ENCODE measurements around the gene HRG.

DNA sequence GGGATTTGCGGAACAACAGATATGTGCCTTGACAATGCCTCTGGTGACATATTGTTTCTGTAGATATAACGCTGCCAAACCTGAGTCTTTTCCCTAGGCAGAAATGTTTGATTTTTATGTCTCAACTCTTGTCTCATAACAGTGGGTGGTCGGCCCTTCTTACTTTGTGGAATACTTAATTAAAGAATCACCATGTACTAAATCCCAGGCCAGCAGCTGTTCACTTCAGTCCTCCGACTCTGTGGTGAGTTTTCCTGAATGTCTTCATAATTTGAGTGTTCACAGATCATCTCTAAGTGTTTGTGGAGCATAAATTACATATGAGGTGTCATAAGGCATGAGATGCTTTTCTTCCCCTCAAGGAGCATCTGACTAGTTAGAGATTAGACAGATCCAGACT, 19.7 kb upstream of the HRG start:
- TF ChIP-seq, protein P1, sequence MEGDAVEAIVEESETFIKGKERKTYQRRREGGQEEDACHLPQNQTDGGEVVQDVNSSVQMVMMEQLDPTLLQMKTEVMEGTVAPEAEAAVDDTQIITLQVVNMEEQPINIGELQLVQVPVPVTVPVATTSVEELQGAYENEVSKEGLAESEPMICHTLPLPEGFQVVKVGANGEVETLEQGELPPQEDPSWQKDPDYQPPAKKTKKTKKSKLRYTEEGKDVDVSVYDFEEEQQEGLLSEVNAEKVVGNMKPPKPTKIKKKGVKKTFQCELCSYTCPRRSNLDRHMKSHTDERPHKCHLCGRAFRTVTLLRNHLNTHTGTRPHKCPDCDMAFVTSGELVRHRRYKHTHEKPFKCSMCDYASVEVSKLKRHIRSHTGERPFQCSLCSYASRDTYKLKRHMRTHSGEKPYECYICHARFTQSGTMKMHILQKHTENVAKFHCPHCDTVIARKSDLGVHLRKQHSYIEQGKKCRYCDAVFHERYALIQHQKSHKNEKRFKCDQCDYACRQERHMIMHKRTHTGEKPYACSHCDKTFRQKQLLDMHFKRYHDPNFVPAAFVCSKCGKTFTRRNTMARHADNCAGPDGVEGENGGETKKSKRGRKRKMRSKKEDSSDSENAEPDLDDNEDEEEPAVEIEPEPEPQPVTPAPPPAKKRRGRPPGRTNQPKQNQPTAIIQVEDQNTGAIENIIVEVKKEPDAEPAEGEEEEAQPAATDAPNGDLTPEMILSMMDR (IDR thresholded peaks at IDR 0.05) = no peak
- no peak for TF ChIP-seq POLR2A (IDR thresholded peaks at IDR 0.05)
- no peak for TF ChIP-seq EP300 (IDR thresholded peaks at IDR 0.05)
